WTC11 (cell line): Measurements from ENCODE around the gene COL5A1. TPM values are rescaled to one million over a fixed set of nuclear protein-coding genes. Genes with fewer than 3 reads are reported as not detected.

Source experiments
- ATAC-seq: fragments of 200-7000 bp; cut with Tn5 transposase; 2 replicates; pipeline ENCODE4 v1.10.0; 2021; ENCODE audit warnings: mild to moderate bottlenecking, moderate library complexity
- CTCF ChIA-PET: fragments of 300-600 bp; sonication (Branson Sonifier 250); formaldehyde crosslinking; loops from one replicate; lab custom pipeline; 2021; ENCODE audit warnings: antibody characterized with exemption; lab: Charles Lee
- POLR2A ChIA-PET: fragments of 350-600 bp; sonication (Branson Sonifier 250); formaldehyde crosslinking; loops from one replicate; lab custom pipeline; 2021; ENCODE audit warnings: antibody characterized with exemption; lab: Charles Lee
- DNase-seq: peaks from one replicate; pipeline ENCODE4 v3.0.0; 2021; ENCODE audit warnings: low spot score
- H3K27ac Mint-ChIP-seq: 2 replicates; pipeline ENCODE4 v1.8.0; 2021; ENCODE audit warnings: mixed read lengths
- H3K27me3 Mint-ChIP-seq: 2 replicates; pipeline ENCODE4 v1.8.0; 2021; ENCODE audit warnings: low read depth, mild to moderate bottlenecking, moderate library complexity, mixed read lengths
- H3K36me3 Mint-ChIP-seq: 2 replicates; pipeline ENCODE4 v1.8.0; 2021; ENCODE audit warnings: mixed read lengths
- H3K4me1 Mint-ChIP-seq: 2 replicates; pipeline ENCODE4 v1.8.0; 2022; ENCODE audit warnings: mixed read lengths
- H3K4me3 Mint-ChIP-seq: 2 replicates; pipeline ENCODE4 v1.8.0; 2021; ENCODE audit warnings: mild to moderate bottlenecking, moderate library complexity, mixed read lengths
- H3K9me3 Mint-ChIP-seq: 2 replicates; pipeline ENCODE4 v1.8.0; 2021; ENCODE audit warnings: mixed read lengths
- CREB1 ChIP-seq: sonication (generic); formaldehyde crosslinking; IDR thresholded peaks from 2 replicates; pipeline ENCODE4 v1.8.0; 2023; ENCODE audit warnings: mild to moderate bottlenecking, missing genetic modification reagents
- E2F4 ChIP-seq: sonication (generic); formaldehyde crosslinking; IDR thresholded peaks from 2 replicates; pipeline ENCODE4 v1.8.1; 2022; ENCODE audit warnings: low read depth, mild to moderate bottlenecking, moderate library complexity, missing genetic modification reagents, borderline replicate concordance
- FOXP1 ChIP-seq: sonication (generic); formaldehyde crosslinking; IDR thresholded peaks from 2 replicates; pipeline ENCODE4 v1.8.0; 2022; ENCODE audit warnings: missing genetic modification reagents, mild to moderate bottlenecking, moderate library complexity, borderline replicate concordance
- FOXP4 ChIP-seq: sonication (generic); formaldehyde crosslinking; IDR thresholded peaks from 2 replicates; pipeline ENCODE4 v1.8.0; 2022; ENCODE audit warnings: mild to moderate bottlenecking, missing genetic modification reagents
- JUN ChIP-seq: sonication (generic); formaldehyde crosslinking; IDR thresholded peaks from 2 replicates; pipeline ENCODE4 v1.8.0; 2023; ENCODE audit warnings: mild to moderate bottlenecking, missing genetic modification reagents
- NFATC4 ChIP-seq: fragments of 250-450 bp; sonication (Bioruptor Pico); IDR thresholded peaks from 2 replicates; pipeline ENCODE4 v1.9.0; 2021; ENCODE audit warnings: mild to moderate bottlenecking
- NR1H2 ChIP-seq: sonication (generic); formaldehyde crosslinking; IDR thresholded peaks from 2 replicates; pipeline ENCODE4 v1.9.0; 2021; ENCODE audit warnings: mild to moderate bottlenecking, moderate library complexity, missing genetic modification reagents
- PREB ChIP-seq: sonication (generic); formaldehyde crosslinking; IDR thresholded peaks from 2 replicates; pipeline ENCODE4 v1.8.1; 2022; ENCODE audit warnings: mild to moderate bottlenecking, missing genetic modification reagents, moderate library complexity, borderline replicate concordance
- RELA ChIP-seq: sonication (generic); formaldehyde crosslinking; IDR thresholded peaks from 2 replicates; pipeline ENCODE4 v1.8.1; 2022; ENCODE audit warnings: missing genetic modification reagents, mild to moderate bottlenecking, borderline replicate concordance
- SP1 ChIP-seq: sonication (generic); formaldehyde crosslinking; conservative IDR thresholded peaks from 2 replicates; pipeline ENCODE4 v1.8.1; 2022; ENCODE audit warnings: missing genetic modification reagents
- TCF7 ChIP-seq: sonication (generic); formaldehyde crosslinking; IDR thresholded peaks from 2 replicates; pipeline ENCODE4 v1.8.0; 2022; ENCODE audit warnings: mild to moderate bottlenecking, low read depth, missing genetic modification reagents, moderate library complexity
- ZNF423 ChIP-seq: fragments of 250-450 bp; sonication (Bioruptor Pico); IDR thresholded peaks from 2 replicates; pipeline ENCODE4 v2.1.2; 2022; ENCODE audit warnings: mild to moderate bottlenecking, moderate library complexity
- total RNA-seq: library from RNA; stranded (reverse); gene quantifications from 3 replicates; pipeline ENCODE4 v1.2.3, GENCODE V29; 2021
- TF ChIP-seq, protein P1 (sequence below): sonication (generic); formaldehyde crosslinking; conservative IDR thresholded peaks from 2 replicates; pipeline ENCODE4 v1.8.1; 2022; ENCODE audit warnings: mild to moderate bottlenecking, missing genetic modification reagents
- TF ChIP-seq, protein P2 (sequence below): sonication (generic); formaldehyde crosslinking; IDR thresholded peaks from 2 replicates; pipeline ENCODE4 v1.8.0; 2023; ENCODE audit warnings: missing genetic modification reagents
- TF ChIP-seq, protein P3 (sequence below): sonication (generic); formaldehyde crosslinking; IDR thresholded peaks from 2 replicates; pipeline ENCODE4 v1.8.1; 2023; ENCODE audit warnings: mild to moderate bottlenecking, missing genetic modification reagents
- TF ChIP-seq, protein P4 (sequence below): sonication (generic); formaldehyde crosslinking; conservative IDR thresholded peaks from 2 replicates; pipeline ENCODE4 v1.8.1; 2023; ENCODE audit warnings: mild to moderate bottlenecking, low read depth, missing genetic modification reagents, moderate library complexity

Gene COL5A1
- total RNA-seq, 1 experiment from 2014 or later = 13.5 TPM

GRCh38 chr9:134647359-134648080, 5.9 kb downstream of the COL5A1 start:
- Mint-ChIP-seq H3K36me3 (no peaks in the 10 kb centered on the region), H3K27me3 (peaks cover 14% of the 10 kb centered on the region), H3K9me3 (no peaks in the 10 kb centered on the region), H3K27ac (peak overlapping the region; percentile 36), H3K4me3 (no peak overlapping the region)
- ATAC-seq (no peak), DNase-seq (no peak)
- ChIA-PET CTCF (interaction anchor here (2.2 kb wide), 1 partner anchor 198 kb away, joined by 8 read pairs; no protein-coding TSS in a partner anchor), POLR2A (no interaction called here)
- TF ChIP-seq CREB1 (no peak), FOXP1 (CRISPR knock-in tag) (no peak), NFATC4 (CRISPR knock-in tag) (no peak), JUN (no peak), PREB (no peak), E2F4 (CRISPR knock-in tag) (no peak), TCF7 (CRISPR knock-in tag) (no peak), SP1 (CRISPR knock-in tag) (no peak), RELA (no peak), NR1H2 (CRISPR knock-in tag) (no peak), FOXP4 (CRISPR knock-in tag) (no peak), ZNF423 (CRISPR knock-in tag) (no peak)
- TF ChIP-seq, protein P1, sequence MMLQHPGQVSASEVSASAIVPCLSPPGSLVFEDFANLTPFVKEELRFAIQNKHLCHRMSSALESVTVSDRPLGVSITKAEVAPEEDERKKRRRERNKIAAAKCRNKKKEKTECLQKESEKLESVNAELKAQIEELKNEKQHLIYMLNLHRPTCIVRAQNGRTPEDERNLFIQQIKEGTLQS = no peak
- TF ChIP-seq, protein P2, sequence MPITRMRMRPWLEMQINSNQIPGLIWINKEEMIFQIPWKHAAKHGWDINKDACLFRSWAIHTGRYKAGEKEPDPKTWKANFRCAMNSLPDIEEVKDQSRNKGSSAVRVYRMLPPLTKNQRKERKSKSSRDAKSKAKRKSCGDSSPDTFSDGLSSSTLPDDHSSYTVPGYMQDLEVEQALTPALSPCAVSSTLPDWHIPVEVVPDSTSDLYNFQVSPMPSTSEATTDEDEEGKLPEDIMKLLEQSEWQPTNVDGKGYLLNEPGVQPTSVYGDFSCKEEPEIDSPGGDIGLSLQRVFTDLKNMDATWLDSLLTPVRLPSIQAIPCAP (CRISPR knock-in tag) = no peak
- TF ChIP-seq, protein P3, sequence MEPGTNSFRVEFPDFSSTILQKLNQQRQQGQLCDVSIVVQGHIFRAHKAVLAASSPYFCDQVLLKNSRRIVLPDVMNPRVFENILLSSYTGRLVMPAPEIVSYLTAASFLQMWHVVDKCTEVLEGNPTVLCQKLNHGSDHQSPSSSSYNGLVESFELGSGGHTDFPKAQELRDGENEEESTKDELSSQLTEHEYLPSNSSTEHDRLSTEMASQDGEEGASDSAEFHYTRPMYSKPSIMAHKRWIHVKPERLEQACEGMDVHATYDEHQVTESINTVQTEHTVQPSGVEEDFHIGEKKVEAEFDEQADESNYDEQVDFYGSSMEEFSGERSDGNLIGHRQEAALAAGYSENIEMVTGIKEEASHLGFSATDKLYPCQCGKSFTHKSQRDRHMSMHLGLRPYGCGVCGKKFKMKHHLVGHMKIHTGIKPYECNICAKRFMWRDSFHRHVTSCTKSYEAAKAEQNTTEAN = no peak
- TF ChIP-seq, protein P4, sequence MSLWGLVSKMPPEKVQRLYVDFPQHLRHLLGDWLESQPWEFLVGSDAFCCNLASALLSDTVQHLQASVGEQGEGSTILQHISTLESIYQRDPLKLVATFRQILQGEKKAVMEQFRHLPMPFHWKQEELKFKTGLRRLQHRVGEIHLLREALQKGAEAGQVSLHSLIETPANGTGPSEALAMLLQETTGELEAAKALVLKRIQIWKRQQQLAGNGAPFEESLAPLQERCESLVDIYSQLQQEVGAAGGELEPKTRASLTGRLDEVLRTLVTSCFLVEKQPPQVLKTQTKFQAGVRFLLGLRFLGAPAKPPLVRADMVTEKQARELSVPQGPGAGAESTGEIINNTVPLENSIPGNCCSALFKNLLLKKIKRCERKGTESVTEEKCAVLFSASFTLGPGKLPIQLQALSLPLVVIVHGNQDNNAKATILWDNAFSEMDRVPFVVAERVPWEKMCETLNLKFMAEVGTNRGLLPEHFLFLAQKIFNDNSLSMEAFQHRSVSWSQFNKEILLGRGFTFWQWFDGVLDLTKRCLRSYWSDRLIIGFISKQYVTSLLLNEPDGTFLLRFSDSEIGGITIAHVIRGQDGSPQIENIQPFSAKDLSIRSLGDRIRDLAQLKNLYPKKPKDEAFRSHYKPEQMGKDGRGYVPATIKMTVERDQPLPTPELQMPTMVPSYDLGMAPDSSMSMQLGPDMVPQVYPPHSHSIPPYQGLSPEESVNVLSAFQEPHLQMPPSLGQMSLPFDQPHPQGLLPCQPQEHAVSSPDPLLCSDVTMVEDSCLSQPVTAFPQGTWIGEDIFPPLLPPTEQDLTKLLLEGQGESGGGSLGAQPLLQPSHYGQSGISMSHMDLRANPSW (CRISPR knock-in tag) = no peak
- TF ChIP-seq, all 79 proteins: peak for 0
- peaks cover 25% of the 10 kb centered on the region for H3K4me1 Mint-ChIP-seq
